Transverse colon (tissue), 4 donors: Measurements from ENCODE around the gene TRPM3.

Experiments
- EP300 ChIP-seq: sonication (generic); formaldehyde crosslinking; IDR thresholded peaks from one replicate; pipeline ENCODE4 v1.6.1; 2017; ENCODE audit warnings: antibody characterized with exemption, low read depth
- POLR2AphosphoS5 ChIP-seq, 3 donors: sonication (generic); formaldehyde crosslinking; IDR thresholded peaks; one replicate each; pipeline ENCODE4 v1.6.1; 2016; ENCODE audit warnings: antibody characterized with exemption in 3 of 3
- TF ChIP-seq, protein P1 (sequence below), 5 experiments: fragments of 200-600 bp in 3 of 5; fragments of 450-650 bp in 2 of 5; sonication (generic) in 3 of 5; IDR thresholded peaks; 1 replicate in 2 of 5; 2 replicates in 3 of 5; pipeline ENCODE4 v1.5.1; 2016 to 2017; ENCODE audit warnings: antibody characterized with exemption in 5 of 5, inconsistent platforms in 3 of 5, mild to moderate bottlenecking in 2 of 5, moderate library complexity in 1 of 5

GRCh38 chr9:70677055-70677735, 444.2 kb downstream of the TRPM3 start:
- no peak for TF ChIP-seq EP300
- TF ChIP-seq, protein P1, sequence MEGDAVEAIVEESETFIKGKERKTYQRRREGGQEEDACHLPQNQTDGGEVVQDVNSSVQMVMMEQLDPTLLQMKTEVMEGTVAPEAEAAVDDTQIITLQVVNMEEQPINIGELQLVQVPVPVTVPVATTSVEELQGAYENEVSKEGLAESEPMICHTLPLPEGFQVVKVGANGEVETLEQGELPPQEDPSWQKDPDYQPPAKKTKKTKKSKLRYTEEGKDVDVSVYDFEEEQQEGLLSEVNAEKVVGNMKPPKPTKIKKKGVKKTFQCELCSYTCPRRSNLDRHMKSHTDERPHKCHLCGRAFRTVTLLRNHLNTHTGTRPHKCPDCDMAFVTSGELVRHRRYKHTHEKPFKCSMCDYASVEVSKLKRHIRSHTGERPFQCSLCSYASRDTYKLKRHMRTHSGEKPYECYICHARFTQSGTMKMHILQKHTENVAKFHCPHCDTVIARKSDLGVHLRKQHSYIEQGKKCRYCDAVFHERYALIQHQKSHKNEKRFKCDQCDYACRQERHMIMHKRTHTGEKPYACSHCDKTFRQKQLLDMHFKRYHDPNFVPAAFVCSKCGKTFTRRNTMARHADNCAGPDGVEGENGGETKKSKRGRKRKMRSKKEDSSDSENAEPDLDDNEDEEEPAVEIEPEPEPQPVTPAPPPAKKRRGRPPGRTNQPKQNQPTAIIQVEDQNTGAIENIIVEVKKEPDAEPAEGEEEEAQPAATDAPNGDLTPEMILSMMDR (IDR thresholded peaks at IDR 0.05) = no peak
- TF ChIP-seq POLR2AphosphoS5 (IDR thresholded peaks at IDR 0.05) = no peak
